Activated T-cell treated with anti-CD3 and anti-CD28 coated beads for 48 hours (primary cell): ENCODE data around the gene C1orf87.
"Not testable (repeated sequence)": the region's sequence is repeated elsewhere in the genome, so short reads cannot be mapped to it uniquely, and the experiment has no call there.

Experiments
- DNase-seq: peaks from one replicate; pipeline ENCODE4 v3.0.0-alpha.2; 2020; ENCODE audit warnings: low read depth

C1orf87 gene

GRCh38 chr1:59994302-59995198, 79.0 kb downstream of the C1orf87 start:
- DNase-seq = no peak

DNA sequence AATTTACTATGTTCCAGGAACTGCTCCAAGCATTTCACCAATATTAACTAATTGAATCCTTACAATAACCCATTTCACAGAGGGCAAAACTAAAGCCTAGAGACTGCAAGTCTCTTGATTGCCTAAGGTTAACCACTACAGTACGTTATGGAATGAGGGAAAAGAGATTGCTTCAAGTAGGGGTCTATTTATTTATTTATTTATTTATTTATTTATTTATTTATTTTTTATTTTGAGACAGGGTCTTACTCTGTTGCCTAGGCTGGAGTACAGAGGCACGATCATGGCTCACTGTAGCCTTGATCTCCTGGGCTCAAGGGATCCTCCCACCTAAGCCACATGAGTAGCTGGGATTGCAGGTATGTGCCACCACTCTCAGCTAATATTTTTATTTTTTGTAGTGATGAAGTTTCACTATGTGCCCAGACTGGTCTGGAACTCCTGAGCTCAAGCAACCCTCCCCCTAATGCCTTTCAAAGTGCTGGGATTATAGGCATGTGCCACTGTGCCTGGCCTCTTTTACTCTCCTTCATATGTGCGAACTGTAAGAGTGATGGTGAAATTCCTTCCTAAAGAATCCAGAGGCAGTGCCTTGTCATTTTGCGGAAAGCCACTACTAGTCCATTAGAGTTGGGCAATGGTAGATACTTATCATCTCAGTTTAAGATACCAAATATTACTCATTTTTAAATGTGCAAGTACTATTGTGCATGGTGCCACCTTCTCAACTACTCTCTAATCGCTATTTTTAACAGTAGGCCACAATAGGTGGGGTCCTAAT, 81.3 kb downstream of the C1orf87 start:
- no peak for DNase-seq

DNA sequence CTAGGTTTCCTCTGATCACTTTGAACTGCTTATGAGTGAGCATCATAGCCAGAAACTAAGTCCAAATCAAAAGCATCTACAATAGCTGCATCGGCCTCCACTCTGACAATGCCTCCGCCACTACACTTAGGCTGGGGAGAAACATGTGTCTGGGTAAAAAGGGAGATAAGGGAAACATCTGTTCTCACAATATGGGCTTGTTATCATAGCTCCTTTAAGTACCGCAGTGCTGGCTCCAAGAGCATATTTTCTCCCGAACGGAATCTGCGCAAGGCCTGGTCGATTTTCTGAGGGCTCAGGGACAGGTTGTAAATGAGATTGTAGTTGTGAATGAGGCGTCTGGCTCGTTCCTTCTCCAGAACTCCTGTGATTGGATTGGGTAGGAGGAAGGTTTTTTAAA, 83.1 kb downstream of the C1orf87 start:
- no peak for DNase-seq

- DNase-seq = no peak
These were observed 86.9 kb downstream of the C1orf87 start for GRCh38 chr1:59986516-59987310.

- no peak for DNase-seq
These were observed 87.6 kb downstream of the C1orf87 start for GRCh38 chr1:59985911-59986515.

GRCh38 chr1:59979666-59980065, 93.9 kb downstream of the C1orf87 start:
- DNase-seq = no peak

- no peak for DNase-seq
These were observed 95.1 kb downstream of the C1orf87 start for GRCh38 chr1:59978511-59978910.

DNA sequence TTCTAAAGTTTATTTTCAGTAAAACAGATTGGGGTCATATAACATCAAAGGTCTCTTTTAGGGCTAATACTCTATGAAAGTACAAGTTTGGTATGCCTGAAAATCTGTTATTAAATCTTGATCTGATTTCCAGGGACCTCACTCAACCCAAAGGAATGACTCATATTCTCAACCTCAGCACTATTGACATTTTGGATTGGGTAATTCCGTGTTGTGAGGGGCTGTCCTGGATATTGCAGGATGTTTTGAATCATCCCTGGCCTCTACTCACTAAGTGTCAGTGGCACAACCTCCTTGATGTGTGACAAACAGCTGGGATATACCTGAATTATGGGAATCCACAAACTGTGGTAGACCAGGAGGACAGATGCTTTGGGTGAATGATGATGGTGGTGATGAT, 95.5 kb downstream of the C1orf87 start:
- no peak for DNase-seq

GRCh38 chr1:59977075-59977410, 96.5 kb downstream of the C1orf87 start:
- no peak for DNase-seq

DNA sequence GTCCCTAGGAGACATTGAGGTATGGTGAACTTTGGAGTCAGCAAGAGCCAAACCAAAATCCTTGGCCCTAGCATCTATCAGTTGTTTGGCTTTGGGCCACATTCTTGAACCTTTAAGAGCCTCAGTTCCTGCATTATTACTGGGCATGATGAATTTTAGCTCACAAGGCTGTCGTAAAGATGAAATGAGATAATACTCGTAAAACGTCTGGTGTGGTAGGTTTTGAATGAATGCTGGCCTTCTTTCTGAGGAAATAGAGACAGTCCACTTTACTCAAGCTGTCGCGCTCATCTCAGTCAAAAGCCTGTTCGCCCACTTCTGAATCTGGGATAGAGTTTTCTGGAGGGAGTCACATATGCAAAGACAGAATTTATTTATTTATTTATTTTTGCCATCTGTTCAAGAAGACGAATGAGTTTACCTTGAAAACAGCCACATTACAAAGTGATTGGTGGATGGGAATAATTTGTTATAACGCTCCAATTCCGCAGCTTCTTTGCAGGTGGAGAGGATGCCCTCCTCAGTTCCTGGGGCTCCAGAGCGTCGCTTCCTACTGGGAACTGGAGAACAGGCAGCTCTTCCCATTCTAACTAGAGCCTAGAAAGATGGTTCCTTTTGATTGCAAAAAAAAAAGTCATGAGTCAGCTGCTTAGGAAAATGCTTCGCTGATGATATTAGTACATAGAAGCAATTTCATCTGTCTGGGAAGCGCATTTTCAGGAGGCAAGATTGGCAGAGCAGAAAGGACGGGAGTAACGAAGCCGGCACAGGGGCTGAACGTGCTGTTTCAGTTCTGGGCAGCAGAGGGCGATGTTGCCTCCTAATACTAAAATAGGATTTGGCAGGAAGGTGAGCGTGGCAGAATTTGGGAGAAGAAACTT, 97.1 kb downstream of the C1orf87 start:
- DNase-seq = peak; percentile 26

DNA sequence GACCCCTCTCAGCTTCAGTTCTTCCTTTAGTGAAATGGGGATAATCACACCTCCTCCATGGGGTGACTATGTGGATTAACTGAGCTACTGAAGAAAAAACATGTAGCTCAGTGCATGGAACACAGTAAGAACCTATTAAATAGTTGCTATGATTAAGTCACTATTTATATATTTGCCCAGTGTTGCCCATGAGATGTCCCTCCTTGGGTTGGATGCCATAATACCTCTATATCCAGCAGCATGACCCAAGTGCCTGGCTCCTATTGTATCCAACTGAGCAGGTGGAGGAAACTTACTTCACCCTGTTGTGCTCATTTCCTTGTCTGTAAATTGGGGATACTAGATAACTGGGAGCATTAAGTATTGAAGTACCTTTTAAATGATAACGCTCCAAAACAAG, 99.9 kb downstream of the C1orf87 start:
- no peak for DNase-seq

DNA sequence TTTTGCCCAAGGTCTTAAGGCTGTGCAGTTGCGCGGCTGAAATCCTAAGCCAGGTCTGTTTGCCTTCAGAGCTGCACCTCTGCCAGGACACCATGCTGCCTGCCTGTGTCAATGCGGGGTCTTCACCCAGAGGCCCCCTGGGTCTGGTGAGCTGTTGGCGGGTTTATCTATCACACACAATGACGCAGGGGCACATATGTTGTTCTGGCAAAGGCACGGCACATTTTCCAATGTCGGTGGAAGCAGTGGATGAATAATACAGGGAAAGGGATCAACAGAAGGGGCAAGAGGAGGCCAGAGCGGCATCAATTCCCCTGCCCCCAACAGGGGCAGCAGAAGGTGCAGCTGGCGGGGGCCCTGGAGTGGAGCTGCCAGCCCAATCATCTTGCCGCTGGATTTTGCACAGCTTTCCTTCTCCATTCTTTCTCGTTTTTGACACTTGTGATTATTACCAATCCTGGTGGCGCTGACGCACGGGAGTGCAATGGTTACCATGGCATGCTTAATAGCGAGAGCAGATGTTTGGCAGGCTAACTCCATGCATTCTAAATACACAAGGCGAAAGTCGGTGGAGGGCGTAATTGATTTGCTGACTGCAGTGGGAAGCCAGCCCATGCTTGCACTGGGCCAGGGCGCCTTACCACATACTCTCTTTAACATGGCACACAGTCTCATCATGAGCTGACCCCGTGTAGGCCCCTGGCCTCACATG, 101.2 kb downstream of the C1orf87 start:
- no peak for DNase-seq

GRCh38 chr1:59971464-59971911, 102.1 kb downstream of the C1orf87 start:
- peak; percentile 44 for DNase-seq

DNA sequence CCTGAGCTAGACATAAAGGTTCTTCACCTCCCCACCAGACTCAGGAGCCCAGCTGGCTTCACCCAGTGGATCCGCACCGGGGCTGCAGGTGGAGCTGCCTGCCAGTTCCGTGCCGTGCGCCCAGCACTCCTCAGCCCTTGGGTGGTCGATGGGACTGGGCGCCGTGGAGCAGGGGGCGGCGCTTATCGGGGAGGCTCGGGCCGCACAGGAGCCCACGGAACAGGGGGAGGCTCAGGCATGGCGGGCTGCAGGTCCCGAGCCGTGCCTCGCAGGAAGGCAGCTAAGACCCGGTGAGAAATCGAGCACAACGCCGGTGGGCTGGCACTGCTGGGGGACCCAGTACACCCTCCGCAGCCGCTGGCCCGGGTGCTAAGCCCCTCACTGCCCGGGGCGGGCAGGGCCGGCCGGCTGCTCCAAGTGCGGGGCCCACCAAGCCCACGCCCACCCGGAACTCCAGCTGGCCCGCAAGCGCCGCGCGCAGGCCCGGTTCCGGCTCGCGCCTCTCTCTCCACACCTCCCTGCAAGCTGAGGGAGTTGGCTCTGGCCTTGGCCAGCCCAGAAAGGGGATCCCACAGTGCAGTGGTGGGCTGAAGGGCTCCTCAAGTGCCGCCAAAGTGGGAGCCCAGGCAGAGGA, 103.9 kb downstream of the C1orf87 start:
- DNase-seq = not testable (repeated sequence)

DNA sequence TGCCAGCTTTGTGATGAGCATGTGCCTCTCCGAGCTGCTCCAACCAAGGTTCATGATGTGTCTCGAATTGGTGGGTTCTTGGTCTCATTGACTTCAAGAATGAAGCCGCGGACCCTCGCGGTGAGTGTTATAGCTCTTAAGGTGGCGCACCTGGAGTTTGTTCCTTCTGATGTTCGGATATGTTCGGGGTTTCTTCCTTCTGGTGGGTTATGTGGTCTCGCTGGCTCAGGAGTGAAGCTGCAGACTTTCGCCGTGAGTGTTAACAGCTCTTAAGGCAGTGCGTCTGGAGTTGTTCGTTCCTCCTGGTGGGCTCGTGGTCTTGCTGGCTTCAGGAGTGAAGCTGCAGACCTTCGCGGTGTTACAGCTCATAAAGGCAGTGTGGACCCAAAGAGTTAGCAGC, 104.8 kb downstream of the C1orf87 start:
- DNase-seq = not testable (repeated sequence)

- DNase-seq = no peak
These were observed 105.8 kb downstream of the C1orf87 start for GRCh38 chr1:59967780-59968179.

DNA sequence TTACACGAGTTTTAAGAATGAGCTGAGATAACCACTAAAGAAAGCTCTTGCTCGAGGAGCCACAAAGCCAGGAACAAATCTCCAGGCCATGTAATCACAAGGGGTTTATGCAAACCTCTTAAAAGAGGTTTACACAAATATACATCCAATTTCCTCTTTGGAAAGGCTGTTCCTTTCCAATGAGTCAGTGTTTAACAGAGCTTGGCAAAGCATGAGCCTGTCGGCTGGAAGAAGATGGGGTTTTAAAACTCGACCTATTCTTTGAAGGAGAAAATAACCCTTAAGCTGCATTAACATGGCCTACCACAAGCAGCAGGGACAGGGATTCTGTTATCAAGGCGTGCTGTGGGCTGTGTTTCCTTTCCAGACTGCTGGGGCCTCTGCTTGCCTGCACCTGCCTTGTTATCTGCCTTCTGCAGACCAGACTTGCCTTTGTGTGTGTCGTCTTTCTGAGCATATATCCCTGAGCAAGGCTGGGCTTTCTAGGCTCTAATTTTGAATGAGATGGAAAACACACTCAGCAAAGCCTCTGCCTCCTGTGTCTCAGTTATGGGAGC, 106.4 kb downstream of the C1orf87 start:
- no peak for DNase-seq

GRCh38 chr1:59952065-59952464, 121.5 kb downstream of the C1orf87 start:
- DNase-seq = no peak

DNA sequence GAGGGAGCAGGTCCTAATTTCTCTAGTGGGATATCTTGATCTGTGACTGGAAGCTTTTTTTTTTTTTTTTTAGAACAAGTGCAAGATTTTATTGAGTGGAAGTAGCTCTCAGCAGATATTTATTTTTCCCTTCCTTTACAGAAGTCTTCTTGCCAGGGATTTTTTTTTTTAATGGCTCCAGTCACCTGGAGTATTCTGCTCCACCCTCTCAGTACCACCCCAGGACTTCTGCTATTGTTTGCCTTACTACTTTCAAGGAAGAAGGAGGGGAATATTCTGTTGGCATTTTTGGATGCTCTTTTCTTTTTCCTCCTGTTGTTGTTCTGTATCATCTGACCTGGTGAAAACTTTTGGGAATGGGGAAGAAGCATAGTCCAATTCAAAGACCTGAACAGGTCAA, 123.9 kb downstream of the C1orf87 start:
- DNase-seq = no peak

GRCh38 chr1:59948990-59949389, 124.6 kb downstream of the C1orf87 start:
- no peak for DNase-seq
